ENCODE measurements around the gene SPARC.

The SPARC gene

GRCh38 chr5:151660616-151661495 is 25.9 kb downstream of the SPARC start:
- no peak for DNase-seq (ENCODE audit: low read depth)

- DNase-seq (ENCODE audit: low read depth): peak; percentile 47
Measured at GRCh38 chr5:151659001-151659754, 27.5 kb downstream of the SPARC start.

- no peak for DNase-seq (ENCODE audit: low read depth)
Measured at GRCh38 chr5:151657114-151657513, 29.6 kb downstream of the SPARC start.

- DNase-seq (ENCODE audit: low read depth): no peak
Measured at GRCh38 chr5:151656311-151656710, 30.4 kb downstream of the SPARC start.

- peak; percentile 34 for DNase-seq (ENCODE audit: low read depth)
Measured at GRCh38 chr5:151651997-151652645, 34.6 kb downstream of the SPARC start.

GRCh38 chr5:151648988-151649387 is 37.7 kb downstream of the SPARC start:
- DNase-seq (ENCODE audit: low read depth): no peak

- no peak for DNase-seq (ENCODE audit: low read depth)
Measured at GRCh38 chr5:151648089-151648488, 38.6 kb downstream of the SPARC start.

GRCh38 chr5:151647320-151647861 is 39.3 kb downstream of the SPARC start:
- no peak for DNase-seq (ENCODE audit: low read depth)

- DNase-seq (ENCODE audit: low read depth): no peak
Measured at GRCh38 chr5:151646334-151646733, 40.4 kb downstream of the SPARC start.

- no peak for DNase-seq (ENCODE audit: low read depth)
Measured at GRCh38 chr5:151643388-151643787, 43.3 kb downstream of the SPARC start.

GRCh38 chr5:151642472-151643140 is 44.1 kb downstream of the SPARC start:
- DNase-seq (ENCODE audit: low read depth): no peak

GRCh38 chr5:151638619-151639018 is 48.1 kb downstream of the SPARC start:
- no peak for DNase-seq (ENCODE audit: low read depth)

- DNase-seq (ENCODE audit: low read depth): no peak
Measured at GRCh38 chr5:151637676-151638075, 49.0 kb downstream of the SPARC start.

GRCh38 chr5:151633892-151634291 is 52.8 kb downstream of the SPARC start:
- DNase-seq (ENCODE audit: low read depth): no peak

GRCh38 chr5:151632941-151633340 is 53.8 kb downstream of the SPARC start:
- no peak for DNase-seq (ENCODE audit: low read depth)

- DNase-seq (ENCODE audit: low read depth): no peak
Measured at GRCh38 chr5:151632524-151632923, 54.2 kb downstream of the SPARC start.

GRCh38 chr5:151631941-151632340 is 54.8 kb downstream of the SPARC start:
- no peak for DNase-seq (ENCODE audit: low read depth)

GRCh38 chr5:151630088-151630487 is 56.6 kb downstream of the SPARC start:
- DNase-seq (ENCODE audit: low read depth): no peak

GRCh38 chr5:151628112-151628823 is 58.4 kb downstream of the SPARC start:
- DNase-seq (ENCODE audit: low read depth): no peak

GRCh38 chr5:151627650-151628049 is 59.1 kb downstream of the SPARC start:
- no peak for DNase-seq (ENCODE audit: low read depth)

GRCh38 chr5:151625285-151625684 is 61.4 kb downstream of the SPARC start:
- no peak for DNase-seq (ENCODE audit: low read depth)
